SK-N-SH treated with all-trans-retinoic acid at 6 μM for 48 hours (cell line): ENCODE data around the gene ACOX3.

ENCODE experiments used
- ATAC-seq: fragments of 200-7000 bp; cut with Tn5 transposase; 3 replicates; pipeline ENCODE4 v1.9.1; 2020; ENCODE audit warnings: mild to moderate bottlenecking, moderate library complexity
- ARNTL ChIP-seq: fragments of 450-650 bp; formaldehyde crosslinking; IDR thresholded peaks from 2 replicates; pipeline ENCODE4 v1.5.0; 2020; ENCODE audit warnings: low read depth, mild to moderate bottlenecking, moderate library complexity, borderline replicate concordance
- BACH2 ChIP-seq: fragments of 250-450 bp; sonication (Bioruptor Pico); IDR thresholded peaks from 2 replicates; pipeline ENCODE4 v1.9.0; 2021; ENCODE audit warnings: mild to moderate bottlenecking, borderline replicate concordance
- CSDC2 ChIP-seq: fragments of 250-450 bp; sonication (Bioruptor Pico); IDR thresholded peaks from 2 replicates; pipeline ENCODE4 v1.5.0; 2020; ENCODE audit warnings: mild to moderate bottlenecking, moderate library complexity
- ESRRG ChIP-seq: fragments of 250-450 bp; sonication (Bioruptor Pico); IDR thresholded peaks from 2 replicates; pipeline ENCODE4 v1.6.1; 2021; ENCODE audit warnings: mild to moderate bottlenecking
- GLIS3 ChIP-seq: fragments of 250-450 bp; sonication (Bioruptor Pico); IDR thresholded peaks from 2 replicates; pipeline ENCODE4 v1.5.0; 2020; ENCODE audit warnings: mild to moderate bottlenecking, moderate library complexity
- ISL1 ChIP-seq: fragments of 250-450 bp; sonication (Bioruptor Pico); IDR thresholded peaks from 2 replicates; pipeline ENCODE4 v2.1.2; 2022; ENCODE audit warnings: mild to moderate bottlenecking, moderate library complexity
- OSR1 ChIP-seq: fragments of 250-450 bp; sonication (Bioruptor Pico); IDR thresholded peaks from 2 replicates; pipeline ENCODE4 v1.8.0; 2022; ENCODE audit warnings: moderate library complexity, mild to moderate bottlenecking, inconsistent platforms
- PPARA ChIP-seq: fragments of 250-450 bp; sonication (Bioruptor Pico); IDR thresholded peaks from 2 replicates; pipeline ENCODE4 v1.5.0; 2020; ENCODE audit warnings: mild to moderate bottlenecking, borderline replicate concordance
- RARB ChIP-seq: fragments of 250-450 bp; sonication (Bioruptor Pico); IDR thresholded peaks from 2 replicates; pipeline ENCODE4 v1.8.0; 2021; ENCODE audit warnings: mild to moderate bottlenecking, moderate library complexity
- SNAI2 ChIP-seq: fragments of 250-450 bp; sonication (Bioruptor Pico); IDR thresholded peaks from 2 replicates; pipeline ENCODE4 v1.5.0; 2020; ENCODE audit warnings: mild to moderate bottlenecking, moderate library complexity
- TOX ChIP-seq: fragments of 250-450 bp; sonication (Bioruptor Pico); IDR thresholded peaks from 2 replicates; pipeline ENCODE4 v1.8.0; 2021; ENCODE audit warnings: mild to moderate bottlenecking, moderate library complexity, borderline replicate concordance
- ZC3H10 ChIP-seq: fragments of 250-450 bp; sonication (Bioruptor Pico); IDR thresholded peaks from 2 replicates; pipeline ENCODE4 v1.5.1; 2021; ENCODE audit warnings: mild to moderate bottlenecking, moderate library complexity
- ZFP3 ChIP-seq: fragments of 250-450 bp; sonication (Bioruptor Pico); IDR thresholded peaks from 2 replicates; pipeline ENCODE4 v1.5.0; 2020; ENCODE audit warnings: mild to moderate bottlenecking, moderate library complexity
- ZFP30 ChIP-seq: fragments of 450-650 bp; formaldehyde crosslinking; IDR thresholded peaks from 2 replicates; pipeline ENCODE4 v1.5.0; 2022; ENCODE audit warnings: mild to moderate bottlenecking, moderate library complexity
- ZNF565 ChIP-seq: fragments of 450-650 bp; formaldehyde crosslinking; conservative IDR thresholded peaks from 2 replicates; pipeline ENCODE4 v1.5.0; 2020; ENCODE audit warnings: low read depth, mild to moderate bottlenecking, moderate library complexity
- ZNF70 ChIP-seq: fragments of 450-650 bp; formaldehyde crosslinking; IDR thresholded peaks from 2 replicates; pipeline ENCODE4 v1.5.0; 2020; ENCODE audit warnings: mild to moderate bottlenecking, moderate library complexity
- ZNF8 ChIP-seq: fragments of 450-650 bp; formaldehyde crosslinking; IDR thresholded peaks from 2 replicates; pipeline ENCODE4 v1.5.0; 2020; ENCODE audit warnings: mild to moderate bottlenecking, moderate library complexity
- TF ChIP-seq, protein P1 (sequence below): fragments of 250-450 bp; sonication (Bioruptor Pico); IDR thresholded peaks from 2 replicates; pipeline ENCODE4 v1.5.1; 2021; ENCODE audit warnings: mild to moderate bottlenecking, moderate library complexity
- TF ChIP-seq, protein P2 (sequence below): fragments of 250-450 bp; sonication (Bioruptor Pico); IDR thresholded peaks from 2 replicates; pipeline ENCODE4 v1.5.1; 2020; ENCODE audit warnings: low read depth, mild to moderate bottlenecking, moderate library complexity
- TF ChIP-seq, protein P3 (sequence below): fragments of 250-450 bp; sonication (Bioruptor Pico); IDR thresholded peaks from 2 replicates; pipeline ENCODE4 v1.8.0; 2020; ENCODE audit warnings: mild to moderate bottlenecking, moderate library complexity, borderline replicate concordance

The ACOX3 gene

DNA sequence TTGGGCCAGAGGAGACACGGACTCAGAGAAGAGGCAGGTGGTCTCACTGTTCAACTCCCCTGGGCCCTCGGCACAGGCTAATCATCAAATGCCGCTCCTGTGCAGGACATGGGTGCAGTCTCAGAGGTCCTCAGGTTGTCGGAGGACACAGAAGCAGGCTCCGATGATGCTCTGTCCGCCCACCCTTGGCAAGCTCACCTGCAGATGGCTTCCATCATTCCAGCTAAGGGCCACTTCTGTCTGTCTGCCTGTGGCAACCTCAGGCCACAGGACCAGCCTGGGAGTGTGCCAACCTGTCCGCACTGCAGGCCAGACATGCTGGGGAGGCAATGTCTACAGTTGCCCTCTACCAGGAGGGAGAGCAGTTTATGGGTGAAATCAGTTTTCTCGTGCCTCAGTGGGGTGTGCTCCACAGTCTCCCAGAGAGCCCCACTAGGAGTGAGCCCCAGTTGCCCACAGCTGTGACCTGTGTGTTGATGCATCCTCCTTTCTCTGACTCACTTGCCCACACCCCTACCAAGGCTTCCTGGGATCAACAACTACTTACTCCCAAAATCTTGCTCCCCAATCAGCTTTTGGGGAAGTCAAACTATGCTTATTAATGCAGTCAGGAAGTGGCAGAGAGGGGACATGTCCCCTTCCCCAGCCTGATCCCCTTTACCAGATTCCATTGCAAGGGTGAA lies 115.1 kb downstream of the ACOX3 start (continued):
- TF ChIP-seq ARNTL (CRISPR knock-in tag) (no peak), ZFP30 (CRISPR knock-in tag) (no peak), GLIS3 (CRISPR knock-in tag) (no peak), CSDC2 (no peak), RARB (CRISPR knock-in tag) (no peak), ESRRG (CRISPR knock-in tag) (no peak), ZC3H10 (CRISPR knock-in tag) (no peak), OSR1 (no peak)
- TF ChIP-seq, protein P1, sequence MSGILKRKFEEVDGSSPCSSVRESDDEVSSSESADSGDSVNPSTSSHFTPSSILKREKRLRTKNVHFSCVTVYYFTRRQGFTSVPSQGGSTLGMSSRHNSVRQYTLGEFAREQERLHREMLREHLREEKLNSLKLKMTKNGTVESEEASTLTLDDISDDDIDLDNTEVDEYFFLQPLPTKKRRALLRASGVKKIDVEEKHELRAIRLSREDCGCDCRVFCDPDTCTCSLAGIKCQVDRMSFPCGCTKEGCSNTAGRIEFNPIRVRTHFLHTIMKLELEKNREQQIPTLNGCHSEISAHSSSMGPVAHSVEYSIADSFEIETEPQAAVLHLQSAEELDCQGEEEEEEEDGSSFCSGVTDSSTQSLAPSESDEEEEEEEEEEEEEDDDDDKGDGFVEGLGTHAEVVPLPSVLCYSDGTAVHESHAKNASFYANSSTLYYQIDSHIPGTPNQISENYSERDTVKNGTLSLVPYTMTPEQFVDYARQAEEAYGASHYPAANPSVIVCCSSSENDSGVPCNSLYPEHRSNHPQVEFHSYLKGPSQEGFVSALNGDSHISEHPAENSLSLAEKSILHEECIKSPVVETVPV, result no peak
- TF ChIP-seq, protein P2, sequence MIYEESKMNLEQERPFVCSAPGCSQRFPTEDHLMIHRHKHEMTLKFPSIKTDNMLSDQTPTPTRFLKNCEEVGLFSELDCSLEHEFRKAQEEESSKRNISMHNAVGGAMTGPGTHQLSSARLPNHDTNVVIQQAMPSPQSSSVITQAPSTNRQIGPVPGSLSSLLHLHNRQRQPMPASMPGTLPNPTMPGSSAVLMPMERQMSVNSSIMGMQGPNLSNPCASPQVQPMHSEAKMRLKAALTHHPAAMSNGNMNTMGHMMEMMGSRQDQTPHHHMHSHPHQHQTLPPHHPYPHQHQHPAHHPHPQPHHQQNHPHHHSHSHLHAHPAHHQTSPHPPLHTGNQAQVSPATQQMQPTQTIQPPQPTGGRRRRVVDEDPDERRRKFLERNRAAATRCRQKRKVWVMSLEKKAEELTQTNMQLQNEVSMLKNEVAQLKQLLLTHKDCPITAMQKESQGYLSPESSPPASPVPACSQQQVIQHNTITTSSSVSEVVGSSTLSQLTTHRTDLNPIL (CRISPR knock-in tag), result no peak

DNA sequence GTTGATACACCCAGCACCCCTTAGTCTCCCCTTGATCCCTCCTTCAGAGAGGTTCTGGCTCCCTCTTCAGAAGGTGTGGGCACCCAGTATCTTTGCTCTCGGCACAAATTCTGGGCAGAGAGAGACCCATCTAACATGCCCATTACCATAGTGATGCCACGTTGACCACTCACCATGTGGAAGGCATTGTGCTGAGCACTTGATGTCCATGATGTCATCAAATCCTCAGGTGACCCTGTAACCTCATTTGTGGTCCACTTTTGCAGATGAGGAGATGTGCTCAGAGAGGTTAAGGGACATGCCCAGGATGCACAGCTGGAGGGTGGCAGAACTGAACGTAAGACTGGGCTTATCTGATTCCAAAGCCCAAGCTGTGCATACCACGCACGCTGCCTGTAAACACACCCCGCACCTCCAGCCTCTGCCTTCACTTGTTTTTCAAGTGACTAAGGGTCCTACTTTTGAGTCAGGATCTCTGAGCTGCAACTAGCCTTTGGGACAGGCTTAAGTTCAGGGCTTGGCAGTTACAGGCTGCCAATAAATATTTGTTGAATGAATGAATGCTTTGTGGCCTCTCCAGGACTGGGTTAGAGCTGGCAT lies 115.8 kb downstream of the ACOX3 start:
- no peak for ATAC-seq
- TF ChIP-seq, protein P1, result no peak
- TF ChIP-seq ZFP3 (CRISPR knock-in tag) (no peak), TOX (CRISPR knock-in tag) (no peak), GLIS3 (CRISPR knock-in tag) (no peak), ZNF565 (CRISPR knock-in tag) (no peak), RARB (CRISPR knock-in tag) (no peak), ZNF70 (CRISPR knock-in tag) (no peak), ISL1 (CRISPR knock-in tag) (no peak), BACH2 (CRISPR knock-in tag) (no peak)

DNA sequence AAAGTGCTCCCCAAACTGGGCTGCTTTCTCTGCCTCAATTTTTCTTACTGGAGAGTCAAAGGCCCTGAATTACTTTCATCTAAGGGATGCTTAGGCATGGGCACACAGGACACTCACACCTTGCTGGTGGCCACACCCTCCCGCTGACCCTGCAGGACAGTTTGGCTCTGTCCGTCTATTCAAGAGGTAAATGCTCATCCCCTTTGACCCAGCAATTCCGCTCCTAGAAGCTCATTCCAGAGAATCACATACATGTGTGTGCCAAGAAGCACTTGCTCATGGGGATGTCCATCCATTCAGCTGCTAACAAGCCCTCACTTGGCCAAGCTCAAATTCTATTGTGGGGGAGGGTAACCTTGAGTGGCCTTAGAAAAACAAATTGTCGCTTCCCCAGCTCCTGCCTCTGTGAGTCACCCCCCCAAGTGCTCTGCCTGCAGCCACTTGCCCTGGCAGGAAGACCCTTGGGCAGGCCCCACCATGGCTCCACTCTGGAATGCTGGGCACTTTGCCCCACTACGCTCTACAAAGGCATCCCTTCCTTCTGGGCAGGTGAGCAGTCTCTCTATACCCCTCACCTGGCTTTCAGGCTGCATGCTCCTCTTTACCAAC lies 116.5 kb downstream of the ACOX3 start:
- ATAC-seq, result no peak
- TF ChIP-seq CSDC2 (no peak), ZC3H10 (CRISPR knock-in tag) (no peak), OSR1 (no peak), ESRRG (CRISPR knock-in tag) (no peak), GLIS3 (CRISPR knock-in tag) (no peak), ZNF70 (CRISPR knock-in tag) (no peak), BACH2 (CRISPR knock-in tag) (no peak), PPARA (no peak), ZNF565 (CRISPR knock-in tag) (no peak), SNAI2 (no peak), ZNF8 (CRISPR knock-in tag) (no peak)
- TF ChIP-seq, protein P3, sequence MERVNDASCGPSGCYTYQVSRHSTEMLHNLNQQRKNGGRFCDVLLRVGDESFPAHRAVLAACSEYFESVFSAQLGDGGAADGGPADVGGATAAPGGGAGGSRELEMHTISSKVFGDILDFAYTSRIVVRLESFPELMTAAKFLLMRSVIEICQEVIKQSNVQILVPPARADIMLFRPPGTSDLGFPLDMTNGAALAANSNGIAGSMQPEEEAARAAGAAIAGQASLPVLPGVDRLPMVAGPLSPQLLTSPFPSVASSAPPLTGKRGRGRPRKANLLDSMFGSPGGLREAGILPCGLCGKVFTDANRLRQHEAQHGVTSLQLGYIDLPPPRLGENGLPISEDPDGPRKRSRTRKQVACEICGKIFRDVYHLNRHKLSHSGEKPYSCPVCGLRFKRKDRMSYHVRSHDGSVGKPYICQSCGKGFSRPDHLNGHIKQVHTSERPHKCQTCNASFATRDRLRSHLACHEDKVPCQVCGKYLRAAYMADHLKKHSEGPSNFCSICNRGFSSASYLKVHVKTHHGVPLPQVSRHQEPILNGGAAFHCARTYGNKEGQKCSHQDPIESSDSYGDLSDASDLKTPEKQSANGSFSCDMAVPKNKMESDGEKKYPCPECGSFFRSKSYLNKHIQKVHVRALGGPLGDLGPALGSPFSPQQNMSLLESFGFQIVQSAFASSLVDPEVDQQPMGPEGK (CRISPR knock-in tag), result no peak
- TF ChIP-seq, protein P1, result no peak
- TF ChIP-seq, all 23 proteins: peak for 0
